ENCODE measurements around the gene CERK. TPM values are rescaled to one million over a fixed set of nuclear protein-coding genes. Genes with fewer than 3 reads are reported as not detected.

The CERK gene
- total and polyA plus RNA-seq, 2 of the 8 experiments (the other 6 are each of a cell fraction or from before 2014, with no cell fraction given): 26.6 to 59.0 TPM

DNA sequence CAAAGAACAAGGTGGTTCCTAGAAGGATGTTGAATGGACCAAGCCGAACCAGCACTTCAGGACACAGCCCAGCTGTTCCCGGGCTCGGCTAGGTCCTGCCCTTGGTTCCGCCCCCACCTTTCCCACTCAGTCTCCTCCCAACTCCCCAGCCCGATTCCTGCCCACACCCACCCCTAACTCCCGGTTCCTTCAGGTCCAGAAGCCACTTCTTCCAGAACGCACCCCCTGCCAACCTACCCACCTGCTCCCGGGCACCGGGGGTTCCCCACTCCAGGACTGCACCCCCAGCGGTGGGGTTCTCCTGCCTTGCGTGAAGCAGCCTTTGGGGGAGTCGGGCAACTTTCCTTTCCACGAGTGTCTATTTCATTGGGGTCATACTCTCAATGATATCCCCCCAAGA lies 30.7 kb downstream of the CERK start:
- Histone ChIP-seq H3K23ac (ENCODE audit: insufficient read length) (no peak overlapping the region), H4K91ac (replicated peaks; ENCODE audit: insufficient read length, low read length) (no peak overlapping the region), H2BK12ac (ENCODE audit: low read depth, low read length) (no peak overlapping the region), H3K23me2 (ENCODE audit: low read depth, low read length) (no peaks in the 10 kb centered on the region), H4K8ac (ENCODE audit: extremely low read depth, insufficient read depth, low read length) (peak overlapping the region; percentile 25; the same call in 1 of the 2 replicates), H3K56ac (replicated peaks; ENCODE audit: insufficient read length, low read depth, low read length) (no peak overlapping the region), H3K4me2 (ENCODE audit: insufficient read depth in 1 of 2, low read depth in 2 of 2, low read length in 2 of 2) (no peak overlapping the region), H3K27ac (ENCODE audit: low read depth, low read length) (no peak overlapping the region), H3K79me1 (ENCODE audit: low read depth, low read length) (no peaks in the 10 kb centered on the region), H2AFZ (ENCODE audit: low read length) (no peak overlapping the region), H3K4me1 (replicated peaks in 1 of 4; ENCODE audit: control insufficient read depth in 3 of 4, insufficient read depth in 4 of 4, low read length in 3 of 4) (no peaks in the 10 kb centered on the region), H3K27me3 (replicated peaks in 1 of 4; ENCODE audit: control insufficient read depth in 3 of 4, extremely low read depth in 1 of 4, insufficient read depth in 3 of 4, low read length in 3 of 4) (no peaks in the 10 kb centered on the region), H2BK5ac (ENCODE audit: low read depth, low read length) (no peak overlapping the region), H2BK15ac (ENCODE audit: low read length) (no peak overlapping the region), H3K4ac (replicated peaks; ENCODE audit: insufficient read length, low read depth, low read length) (no peak overlapping the region), H4K5ac (ENCODE audit: insufficient read length, low read depth, low read length) (no peak overlapping the region), H3K18ac (ENCODE audit: extremely low read depth, low read length) (no peak overlapping the region), H3K79me2 (ENCODE audit: control insufficient read depth in 1 of 2, insufficient read depth in 2 of 2, low read length in 2 of 2) (no peaks in the 10 kb centered on the region), H2BK120ac (replicated peaks; ENCODE audit: low read depth, low read length) (no peak overlapping the region), H3K4me3 (ENCODE audit: extremely low read depth in 1 of 4, insufficient read depth in 2 of 4, low read depth in 3 of 4, low read length in 4 of 4) (no peak overlapping the region), H3K9me3 (ENCODE audit: insufficient read depth in 2 of 2, low read depth in 1 of 2, low read length in 1 of 2) (no peaks in the 10 kb centered on the region), H2BK20ac (ENCODE audit: low read length) (no peak overlapping the region), H2AK5ac (ENCODE audit: low read depth, low read length) (no peak overlapping the region), H4K20me1 (replicated peaks in 1 of 2; ENCODE audit: control insufficient read depth in 1 of 2, insufficient read depth in 2 of 2, low read length in 2 of 2) (peaks cover 12 to 14% of the 10 kb centered on the region in 2 experiments), H3K9ac (replicated peaks in 1 of 4; ENCODE audit: extremely low read depth in 1 of 4, low read depth in 3 of 4, low read length in 3 of 4) (no peak overlapping the region), H3K14ac (ENCODE audit: insufficient read length) (no peak overlapping the region), H3K36me3 (ENCODE audit: control insufficient read depth in 2 of 4, insufficient read depth in 4 of 4, low read length in 3 of 4) (peaks cover 0 to 31% (median 26%) of the 10 kb centered on the region in 4 experiments; a peak in 6 of 8 replicates)
- no peak for TF ChIP-seq POLR2A (IDR thresholded peaks at IDR 0.05; ENCODE audit: control extremely low read depth in 1 of 2, low read depth in 2 of 2, low read length in 2 of 2)
- TF ChIP-seq KDM1A (IDR thresholded peaks at IDR 0.05; ENCODE audit: borderline replicate concordance, low read length): no peak
- TF ChIP-seq POLR2AphosphoS5 (IDR thresholded peaks at IDR 0.05; ENCODE audit: low read depth, low read length): no peak
- no peak for TF ChIP-seq PHF8 (conservative IDR thresholded peaks at IDR 0.05; ENCODE audit: low read depth, low read length)
- ChIA-PET CTCF (ENCODE audit: partially characterized antibody) (interaction anchor here (0.6 kb wide), 1 partner anchor 34 kb away, joined by 3 read pairs; no protein-coding TSS in a partner anchor), POLR2A (ENCODE audit: partially characterized antibody) (no interaction called here)
- 92% methylated on average over 13 of the region's 13 CpGs; no CpG with 5 or more reads in 1 of the 2 experiments for WGBS, 2 experiments (ENCODE audit: extremely low coverage in 1 of 2, insufficient coverage in 1 of 2, insufficient read length in 1 of 2, insufficient replicate concordance in 2 of 2, low coverage in 1 of 2, low lambda C conversion rate in 2 of 2, missing lambda C conversion rate in 1 of 2)
- DNase-seq (ENCODE audit: low read depth in 1 of 2, low spot score in 2 of 2) (no peak), FAIRE-seq (no peak)

All from H1 (cell line).